ENCODE data around the gene NT5C1A.

Gene NT5C1A

GRCh38 chr1:39656391-39656790, 15.5 kb downstream of the NT5C1A start:
- no peaks in the 10 kb centered on the region for H3K9me3 ChIP-seq (ENCODE audit: control insufficient read depth in 2 of 2, low read length in 2 of 2)
- H3K4me3 ChIP-seq (ENCODE audit: low read length in 2 of 2), result no peak overlapping the region
- peaks cover 0 to 2% of the 10 kb centered on the region in 2 donors for H3K4me1 ChIP-seq (ENCODE audit: control insufficient read depth in 2 of 2, insufficient read depth in 2 of 2, low read length in 2 of 2)
- H3K9ac ChIP-seq (ENCODE audit: low read depth in 1 of 2, low read length in 2 of 2), result no peak overlapping the region
- H3K36me3 ChIP-seq (ENCODE audit: control insufficient read depth in 2 of 2, insufficient read depth in 2 of 2, low read length in 2 of 2), result no peaks in the 10 kb centered on the region
- H3K27me3 ChIP-seq (ENCODE audit: control insufficient read depth in 2 of 2, insufficient read depth in 2 of 2, low read length in 2 of 2), result peaks cover 6 to 7% of the 10 kb centered on the region in 2 donors
- H3K27ac ChIP-seq (ENCODE audit: low read depth in 2 of 2, low read length in 2 of 2), result no peak overlapping the region

GRCh38 chr1:39655578-39656268, 16.2 kb downstream of the NT5C1A start:
- H3K27me3 ChIP-seq (ENCODE audit: control insufficient read depth in 2 of 2, insufficient read depth in 2 of 2, low read length in 2 of 2), result peaks cover 6 to 7% of the 10 kb centered on the region in 2 donors
- no peak overlapping the region for H3K9ac ChIP-seq (ENCODE audit: low read depth in 1 of 2, low read length in 2 of 2)
- H3K9me3 ChIP-seq (ENCODE audit: control insufficient read depth in 2 of 2, low read length in 2 of 2), result no peaks in the 10 kb centered on the region
- no peak overlapping the region for H3K27ac ChIP-seq (ENCODE audit: low read depth in 2 of 2, low read length in 2 of 2)
- H3K4me3 ChIP-seq (ENCODE audit: low read length in 2 of 2), result no peak overlapping the region
- H3K36me3 ChIP-seq (ENCODE audit: control insufficient read depth in 2 of 2, insufficient read depth in 2 of 2, low read length in 2 of 2), result no peaks in the 10 kb centered on the region
- peaks cover 0 to 2% of the 10 kb centered on the region in 2 donors for H3K4me1 ChIP-seq (ENCODE audit: control insufficient read depth in 2 of 2, insufficient read depth in 2 of 2, low read length in 2 of 2)

GRCh38 chr1:39654291-39654690, 17.6 kb downstream of the NT5C1A start:
- Histone ChIP-seq H3K9ac (ENCODE audit: low read depth in 1 of 2, low read length in 2 of 2) (no peak overlapping the region), H3K27me3 (ENCODE audit: control insufficient read depth in 2 of 2, insufficient read depth in 2 of 2, low read length in 2 of 2) (peaks cover 6 to 7% of the 10 kb centered on the region in 2 donors), H3K27ac (ENCODE audit: low read depth in 2 of 2, low read length in 2 of 2) (no peak overlapping the region), H3K4me1 (ENCODE audit: control insufficient read depth in 2 of 2, insufficient read depth in 2 of 2, low read length in 2 of 2) (peaks cover 0 to 2% of the 10 kb centered on the region in 2 donors), H3K4me3 (ENCODE audit: low read length in 2 of 2) (no peak overlapping the region), H3K9me3 (ENCODE audit: control insufficient read depth in 2 of 2, low read length in 2 of 2) (no peaks in the 10 kb centered on the region), H3K36me3 (ENCODE audit: control insufficient read depth in 2 of 2, insufficient read depth in 2 of 2, low read length in 2 of 2) (no peaks in the 10 kb centered on the region)

- no peaks in the 10 kb centered on the region for H3K9me3 ChIP-seq (ENCODE audit: control insufficient read depth in 2 of 2, low read length in 2 of 2)
- no peaks in the 10 kb centered on the region for H3K36me3 ChIP-seq (ENCODE audit: control insufficient read depth in 2 of 2, insufficient read depth in 2 of 2, low read length in 2 of 2)
- no peak overlapping the region for H3K9ac ChIP-seq (ENCODE audit: low read depth in 1 of 2, low read length in 2 of 2)
- no peak overlapping the region for H3K4me3 ChIP-seq (ENCODE audit: low read length in 2 of 2)
- H3K4me1 ChIP-seq (ENCODE audit: control insufficient read depth in 2 of 2, insufficient read depth in 2 of 2, low read length in 2 of 2), result peaks cover 0 to 2% of the 10 kb centered on the region in 2 donors
- H3K27me3 ChIP-seq (ENCODE audit: control insufficient read depth in 2 of 2, insufficient read depth in 2 of 2, low read length in 2 of 2), result peaks cover 6 to 7% of the 10 kb centered on the region in 2 donors
- no peak overlapping the region for H3K27ac ChIP-seq (ENCODE audit: low read depth in 2 of 2, low read length in 2 of 2)
Observed at GRCh38 chr1:39653546-39654031, 18.3 kb downstream of the NT5C1A start.

- H3K9ac ChIP-seq (ENCODE audit: low read depth in 1 of 2, low read length in 2 of 2), result no peak overlapping the region
- H3K27me3 ChIP-seq (ENCODE audit: control insufficient read depth in 2 of 2, insufficient read depth in 2 of 2, low read length in 2 of 2), result peaks cover 6 to 7% of the 10 kb centered on the region in 2 donors
- H3K4me1 ChIP-seq (ENCODE audit: control insufficient read depth in 2 of 2, insufficient read depth in 2 of 2, low read length in 2 of 2), result no peaks in the 10 kb centered on the region
- H3K36me3 ChIP-seq (ENCODE audit: control insufficient read depth in 2 of 2, insufficient read depth in 2 of 2, low read length in 2 of 2), result no peaks in the 10 kb centered on the region
- no peak overlapping the region for H3K27ac ChIP-seq (ENCODE audit: low read depth in 2 of 2, low read length in 2 of 2)
- H3K4me3 ChIP-seq (ENCODE audit: low read length in 2 of 2), result no peak overlapping the region
- H3K9me3 ChIP-seq (ENCODE audit: control insufficient read depth in 2 of 2, low read length in 2 of 2), result no peaks in the 10 kb centered on the region
Observed at GRCh38 chr1:39652554-39652953, 19.4 kb downstream of the NT5C1A start.

GRCh38 chr1:39652105-39652504, 19.8 kb downstream of the NT5C1A start:
- Histone ChIP-seq H3K9me3 (ENCODE audit: control insufficient read depth in 2 of 2, low read length in 2 of 2) (no peaks in the 10 kb centered on the region), H3K4me1 (ENCODE audit: control insufficient read depth in 2 of 2, insufficient read depth in 2 of 2, low read length in 2 of 2) (no peaks in the 10 kb centered on the region), H3K36me3 (ENCODE audit: control insufficient read depth in 2 of 2, insufficient read depth in 2 of 2, low read length in 2 of 2) (no peaks in the 10 kb centered on the region), H3K4me3 (ENCODE audit: low read length in 2 of 2) (no peak overlapping the region), H3K9ac (ENCODE audit: low read depth in 1 of 2, low read length in 2 of 2) (no peak overlapping the region), H3K27ac (ENCODE audit: low read depth in 2 of 2, low read length in 2 of 2) (no peak overlapping the region), H3K27me3 (ENCODE audit: control insufficient read depth in 2 of 2, insufficient read depth in 2 of 2, low read length in 2 of 2) (peaks cover 6 to 7% of the 10 kb centered on the region in 2 donors)

- no peak overlapping the region for H3K4me3 ChIP-seq (ENCODE audit: low read length in 2 of 2)
- peaks cover 1 to 6% of the 10 kb centered on the region in 2 donors for H3K27me3 ChIP-seq (ENCODE audit: control insufficient read depth in 2 of 2, insufficient read depth in 2 of 2, low read length in 2 of 2)
- H3K27ac ChIP-seq (ENCODE audit: low read depth in 2 of 2, low read length in 2 of 2), result no peak overlapping the region
- H3K9ac ChIP-seq (ENCODE audit: low read depth in 1 of 2, low read length in 2 of 2), result no peak overlapping the region
- no peaks in the 10 kb centered on the region for H3K36me3 ChIP-seq (ENCODE audit: control insufficient read depth in 2 of 2, insufficient read depth in 2 of 2, low read length in 2 of 2)
- H3K9me3 ChIP-seq (ENCODE audit: control insufficient read depth in 2 of 2, low read length in 2 of 2), result no peaks in the 10 kb centered on the region
- peaks cover 0 to 2% of the 10 kb centered on the region in 2 donors for H3K4me1 ChIP-seq (ENCODE audit: control insufficient read depth in 2 of 2, insufficient read depth in 2 of 2, low read length in 2 of 2)
Observed at GRCh38 chr1:39650431-39650830, 21.5 kb downstream of the NT5C1A start.

- Histone ChIP-seq H3K36me3 (ENCODE audit: control insufficient read depth in 2 of 2, insufficient read depth in 2 of 2, low read length in 2 of 2) (no peaks in the 10 kb centered on the region), H3K9me3 (ENCODE audit: control insufficient read depth in 2 of 2, low read length in 2 of 2) (no peaks in the 10 kb centered on the region), H3K9ac (ENCODE audit: low read depth in 1 of 2, low read length in 2 of 2) (no peak overlapping the region), H3K4me1 (ENCODE audit: control insufficient read depth in 2 of 2, insufficient read depth in 2 of 2, low read length in 2 of 2) (peaks cover 0 to 2% of the 10 kb centered on the region in 2 donors), H3K27me3 (ENCODE audit: control insufficient read depth in 2 of 2, insufficient read depth in 2 of 2, low read length in 2 of 2) (peaks cover 0 to 6% of the 10 kb centered on the region in 2 donors), H3K4me3 (ENCODE audit: low read length in 2 of 2) (no peak overlapping the region), H3K27ac (ENCODE audit: low read depth in 2 of 2, low read length in 2 of 2) (no peak overlapping the region)
Observed at GRCh38 chr1:39649636-39650185, 22.2 kb downstream of the NT5C1A start.

- Histone ChIP-seq H3K4me3 (ENCODE audit: low read length in 2 of 2) (no peak overlapping the region), H3K36me3 (ENCODE audit: control insufficient read depth in 2 of 2, insufficient read depth in 2 of 2, low read length in 2 of 2) (no peaks in the 10 kb centered on the region), H3K9me3 (ENCODE audit: control insufficient read depth in 2 of 2, low read length in 2 of 2) (no peaks in the 10 kb centered on the region), H3K27ac (ENCODE audit: low read depth in 2 of 2, low read length in 2 of 2) (no peak overlapping the region), H3K4me1 (ENCODE audit: control insufficient read depth in 2 of 2, insufficient read depth in 2 of 2, low read length in 2 of 2) (peaks cover 0 to 2% of the 10 kb centered on the region in 2 donors), H3K9ac (ENCODE audit: low read depth in 1 of 2, low read length in 2 of 2) (no peak overlapping the region), H3K27me3 (ENCODE audit: control insufficient read depth in 2 of 2, insufficient read depth in 2 of 2, low read length in 2 of 2) (no peaks in the 10 kb centered on the region)
Observed at GRCh38 chr1:39648496-39648895, 23.4 kb downstream of the NT5C1A start.

GRCh38 chr1:39647247-39647646, 24.7 kb downstream of the NT5C1A start:
- H3K9ac ChIP-seq (ENCODE audit: low read depth in 1 of 2, low read length in 2 of 2), result no peak overlapping the region
- H3K27me3 ChIP-seq (ENCODE audit: control insufficient read depth in 2 of 2, insufficient read depth in 2 of 2, low read length in 2 of 2), result no peaks in the 10 kb centered on the region
- H3K4me3 ChIP-seq (ENCODE audit: low read length in 2 of 2), result no peak overlapping the region
- peaks cover 0 to 2% of the 10 kb centered on the region in 2 donors for H3K4me1 ChIP-seq (ENCODE audit: control insufficient read depth in 2 of 2, insufficient read depth in 2 of 2, low read length in 2 of 2)
- H3K36me3 ChIP-seq (ENCODE audit: control insufficient read depth in 2 of 2, insufficient read depth in 2 of 2, low read length in 2 of 2), result no peaks in the 10 kb centered on the region
- H3K27ac ChIP-seq (ENCODE audit: low read depth in 2 of 2, low read length in 2 of 2), result peak overlapping the region in 1 of 2 donors; percentile 35
- H3K9me3 ChIP-seq (ENCODE audit: control insufficient read depth in 2 of 2, low read length in 2 of 2), result no peaks in the 10 kb centered on the region

Measured in mucosa of rectum (tissue), 2 donors.